ENCODE measurements around the gene UCP3.

Gene UCP3

DNA sequence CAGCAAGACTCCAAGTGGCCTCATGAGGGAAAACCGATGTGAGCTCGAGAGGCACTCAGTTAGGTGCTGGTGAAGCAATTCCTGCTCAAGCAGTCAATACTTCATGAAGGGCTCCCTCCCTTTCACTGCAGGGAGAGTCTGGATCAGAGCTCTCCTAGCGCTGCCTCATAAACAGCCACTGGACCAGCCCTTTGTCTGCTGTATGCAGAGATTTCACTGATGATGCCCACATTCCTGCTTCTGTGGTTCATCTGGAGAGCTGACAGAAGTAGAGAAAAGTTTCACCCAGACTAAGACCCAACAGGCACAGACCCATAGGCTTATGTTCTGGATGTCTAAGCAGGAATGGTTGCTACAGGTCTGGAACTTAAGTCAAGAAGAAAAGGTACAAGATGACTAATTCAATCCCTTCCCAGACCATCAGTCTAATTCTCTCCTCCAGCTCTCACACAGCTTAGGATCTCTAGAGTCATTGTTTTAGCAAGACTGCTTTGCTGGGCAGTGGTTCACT lies 30.3 kb downstream of the UCP3 start:
- DNase-seq: no peak

DNA sequence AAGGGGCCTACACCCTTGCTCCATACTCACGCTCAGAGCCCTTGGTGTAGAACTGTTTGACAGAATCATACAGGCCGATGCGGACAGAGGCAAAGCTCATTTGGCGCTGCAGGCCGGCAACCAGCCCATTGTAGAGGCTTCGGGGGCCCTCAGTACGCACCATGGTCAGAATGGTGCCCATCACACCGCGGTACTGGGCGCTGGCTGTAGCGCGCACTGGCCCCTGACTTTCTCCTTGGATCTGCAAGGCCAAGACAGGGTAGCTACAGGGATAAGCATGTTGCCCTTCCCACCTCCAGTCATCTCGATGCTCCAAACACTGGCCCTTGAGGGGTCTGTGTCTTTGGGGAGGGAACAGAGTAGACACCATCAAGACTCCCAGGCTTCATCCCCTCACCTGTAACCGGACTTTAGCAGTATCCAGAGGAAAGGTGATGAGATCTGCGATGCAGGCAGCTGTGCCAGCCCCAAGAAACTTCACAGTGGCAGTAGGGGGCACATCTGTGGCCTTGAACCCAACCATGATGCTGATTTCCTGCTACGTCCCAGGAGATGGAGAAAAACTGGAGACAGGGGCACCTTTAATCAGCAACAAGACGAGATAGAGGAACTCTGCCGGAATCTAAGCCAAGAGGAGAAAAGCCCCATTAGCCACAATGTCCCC lies 30.9 kb downstream of the UCP3 start:
- DNase-seq: no peak

DNA sequence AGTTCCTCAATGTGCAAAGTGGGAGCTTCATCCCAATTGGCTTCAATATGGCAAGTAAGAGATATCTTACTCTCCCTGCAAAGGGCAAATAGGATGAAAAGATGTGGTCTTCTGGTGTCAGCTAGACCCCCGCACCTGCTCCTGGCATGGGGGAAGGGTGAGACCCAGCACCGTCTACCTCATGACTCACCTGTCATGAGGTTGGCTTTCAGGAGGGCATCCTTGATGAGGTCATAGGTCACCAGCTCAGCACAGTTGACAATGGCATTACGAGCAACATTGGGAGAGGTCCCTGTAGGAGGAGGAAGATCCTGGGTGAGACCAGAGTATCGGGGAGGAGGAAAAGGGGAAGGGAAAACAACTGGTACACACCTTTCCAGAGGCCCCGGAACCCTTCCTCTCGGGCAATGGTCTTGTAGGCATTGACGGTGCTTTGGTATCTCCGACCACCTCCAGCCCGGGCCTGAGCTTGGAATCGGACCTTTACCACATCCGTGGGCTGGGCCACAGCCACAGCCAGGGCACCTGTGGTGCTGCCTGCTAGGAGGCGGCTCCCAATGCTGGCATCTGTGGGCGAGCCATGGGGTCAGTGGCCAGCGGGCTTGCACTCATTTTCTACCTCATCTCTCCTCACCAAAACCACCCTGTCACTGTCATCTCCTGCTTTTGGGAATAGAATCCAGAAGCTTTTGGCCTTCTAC lies 32.3 kb downstream of the UCP3 start:
- DNase-seq: no peak

DNA sequence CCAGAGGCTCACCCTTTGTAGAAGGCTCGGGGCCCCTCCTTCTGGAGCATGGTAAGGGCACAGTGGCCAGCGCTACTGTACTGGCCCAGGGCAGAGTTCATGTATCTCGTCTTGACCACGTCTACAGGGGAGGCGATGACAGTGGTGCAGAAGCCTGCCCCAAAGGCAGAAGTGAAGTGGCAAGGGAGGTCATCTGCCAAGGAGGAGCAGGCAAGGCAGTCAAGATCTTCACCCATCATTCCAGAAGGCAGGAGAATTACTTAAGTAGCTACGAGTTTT lies 33.5 kb downstream of the UCP3 start:
- DNase-seq: no peak

DNA sequence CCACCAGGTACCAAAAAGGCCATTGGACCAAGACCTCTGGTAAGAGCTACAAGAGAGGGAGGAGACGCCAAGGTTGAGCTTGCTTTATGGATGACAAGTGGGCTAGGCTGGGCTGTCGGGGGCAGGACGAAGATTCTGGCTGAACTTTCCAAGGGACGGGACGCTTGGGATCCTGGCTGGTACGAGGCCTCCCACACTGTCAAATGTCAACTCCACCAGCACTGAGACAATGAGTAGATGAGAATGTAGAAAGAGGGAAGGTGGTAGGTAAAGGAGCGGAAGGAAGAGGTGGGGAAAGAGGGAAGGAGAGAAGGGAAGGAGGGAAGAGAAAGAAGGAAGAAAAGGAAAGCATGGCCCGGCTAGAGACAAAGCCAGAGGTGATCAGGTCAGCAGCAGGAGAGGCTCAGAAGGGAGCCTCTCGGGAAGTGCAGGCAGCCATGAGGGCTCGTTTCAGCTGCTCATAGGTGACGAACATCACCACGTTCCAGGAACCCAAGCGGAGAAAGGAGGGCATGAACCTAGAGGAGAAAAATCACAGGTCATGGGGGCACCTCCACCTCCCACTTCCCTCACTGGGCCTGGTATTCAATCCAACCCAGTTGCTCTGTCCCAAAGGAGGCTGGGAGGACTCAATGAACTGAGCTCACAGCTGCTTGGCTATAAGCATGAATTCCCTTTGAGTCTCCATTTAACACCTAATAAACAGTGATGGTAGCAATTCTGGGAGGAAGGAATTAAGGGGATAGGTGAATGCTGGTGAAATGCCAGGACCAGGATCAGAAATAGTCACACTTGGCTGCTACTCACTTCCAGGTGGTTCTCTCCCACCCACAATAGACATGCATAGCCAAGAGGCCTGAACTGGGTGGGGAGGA lies 34.0 kb downstream of the UCP3 start:
- no peak for DNase-seq

DNA sequence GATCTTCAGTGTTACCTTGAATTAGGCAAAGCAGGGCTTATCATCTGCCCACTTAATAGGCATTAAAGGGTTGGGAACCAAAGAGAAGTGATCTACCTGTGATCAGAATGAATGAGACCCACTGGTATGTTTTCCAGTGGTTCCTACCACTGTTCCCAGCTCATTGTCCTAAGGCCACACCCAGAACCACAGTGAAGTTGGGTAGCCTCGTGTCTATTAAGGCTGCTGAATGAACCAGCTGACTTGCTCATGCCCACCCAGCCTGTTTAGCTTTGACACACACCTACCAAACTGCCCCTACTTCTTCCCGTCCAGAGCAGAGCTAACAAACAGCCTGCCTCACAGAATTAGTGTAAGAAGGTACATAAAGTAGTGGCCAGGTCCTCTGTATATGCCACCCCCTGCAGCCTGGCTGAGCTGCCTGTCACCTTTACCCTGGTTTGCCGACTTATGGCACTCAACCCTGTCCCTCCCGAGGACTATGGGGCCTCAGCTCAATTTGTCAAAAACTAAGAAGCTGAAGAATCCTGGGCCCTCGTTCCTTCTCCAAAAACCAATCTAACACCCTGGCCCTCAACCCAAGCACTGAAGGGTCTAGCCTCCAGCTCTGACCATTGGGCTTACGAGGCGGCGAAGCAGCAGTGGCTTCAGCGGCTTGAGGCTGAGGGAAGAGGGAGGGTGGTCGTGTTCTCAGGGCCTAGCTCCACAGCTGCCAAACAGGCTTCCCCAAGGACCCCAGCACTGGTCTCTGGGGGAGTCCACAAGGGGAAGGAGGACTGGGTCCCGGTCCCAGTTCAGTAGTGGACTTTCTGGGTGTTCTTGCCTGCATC lies 36.0 kb downstream of the UCP3 start:
- no peak for DNase-seq

DNA sequence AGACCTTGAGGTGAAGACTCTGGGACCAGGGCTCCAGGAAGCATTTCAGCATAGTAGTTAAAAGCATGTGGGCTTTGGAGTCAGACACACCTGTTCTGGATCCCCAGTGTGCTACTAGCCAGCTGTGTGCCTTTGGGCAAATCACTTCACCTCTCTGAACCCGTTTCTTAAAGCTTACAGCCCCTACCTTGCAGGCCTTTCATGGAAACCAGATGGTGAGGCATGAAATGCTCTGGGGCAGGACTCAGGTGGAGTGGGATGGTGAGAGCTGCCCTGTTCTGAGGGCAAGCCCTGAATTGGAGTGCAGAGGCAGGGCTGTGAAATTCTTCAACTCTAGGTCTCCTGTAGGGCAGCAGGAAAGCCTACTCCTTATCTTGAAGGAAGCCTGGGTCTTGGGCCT lies 36.7 kb downstream of the UCP3 start:
- no peak for DNase-seq

DNA sequence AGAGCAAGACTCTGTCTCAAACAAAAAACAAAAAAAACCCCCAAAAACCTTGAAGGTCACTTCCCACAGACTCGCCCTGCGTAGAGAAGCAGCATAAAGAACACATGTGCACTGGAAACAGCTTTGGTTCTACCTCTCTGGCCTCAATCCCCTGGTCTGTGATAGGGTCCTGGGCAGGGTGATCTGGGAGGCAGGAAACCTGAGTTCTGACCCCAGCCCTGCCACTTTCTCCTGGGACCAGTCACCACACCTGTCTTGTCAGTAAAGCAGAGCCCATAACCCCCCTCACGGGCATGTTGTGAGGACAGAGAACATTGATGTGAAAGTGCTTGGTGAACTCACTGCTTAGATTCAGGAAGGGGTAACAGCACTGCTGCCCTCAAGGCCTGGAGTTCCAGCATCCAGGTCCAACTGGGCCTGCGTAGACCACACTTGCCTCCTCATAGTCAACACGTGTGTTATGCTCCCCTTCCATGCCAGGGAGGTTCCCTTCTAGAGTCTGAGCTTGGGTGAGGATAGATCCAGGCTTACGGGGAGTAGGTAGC lies 37.6 kb downstream of the UCP3 start:
- DNase-seq: no peak

DNA sequence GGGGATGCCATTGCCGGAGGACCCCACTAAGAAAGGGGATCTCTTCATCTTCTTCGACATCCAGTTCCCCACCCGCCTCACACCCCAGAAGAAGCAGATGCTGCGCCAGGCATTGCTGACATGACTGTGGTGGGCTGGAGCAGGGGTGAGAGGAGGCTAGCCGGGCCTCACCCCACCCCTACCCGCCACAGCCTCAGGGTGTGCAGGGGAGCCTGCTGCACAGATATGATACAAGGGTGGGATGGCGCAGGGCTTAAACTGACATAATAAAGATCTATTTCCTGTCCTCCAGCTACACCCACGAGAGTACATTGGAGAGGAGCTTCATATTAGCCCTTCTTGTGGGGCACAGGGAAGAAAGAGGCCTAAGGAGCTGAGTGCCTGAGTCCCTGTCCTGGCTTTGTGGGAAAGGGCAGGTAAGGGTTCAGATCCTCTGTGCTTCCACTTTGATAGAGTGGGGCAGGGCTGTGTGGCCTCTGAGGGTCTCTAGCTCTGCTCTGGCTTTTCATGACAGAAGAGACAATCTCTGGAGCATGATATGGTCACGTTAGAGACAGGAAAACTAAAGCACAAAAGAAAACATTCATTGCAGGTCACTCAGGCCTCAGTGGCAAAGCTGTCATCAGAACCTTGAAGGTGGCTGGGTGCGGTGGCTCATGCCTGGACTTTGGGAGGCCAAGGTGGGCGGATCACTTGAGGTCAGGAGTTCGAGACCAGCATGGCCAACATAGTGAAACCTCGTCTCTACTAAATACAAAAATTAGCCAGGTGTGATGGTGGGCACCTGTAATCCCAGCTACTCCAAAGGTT lies 38.7 kb downstream of the UCP3 start:
- no peak for DNase-seq

DNA sequence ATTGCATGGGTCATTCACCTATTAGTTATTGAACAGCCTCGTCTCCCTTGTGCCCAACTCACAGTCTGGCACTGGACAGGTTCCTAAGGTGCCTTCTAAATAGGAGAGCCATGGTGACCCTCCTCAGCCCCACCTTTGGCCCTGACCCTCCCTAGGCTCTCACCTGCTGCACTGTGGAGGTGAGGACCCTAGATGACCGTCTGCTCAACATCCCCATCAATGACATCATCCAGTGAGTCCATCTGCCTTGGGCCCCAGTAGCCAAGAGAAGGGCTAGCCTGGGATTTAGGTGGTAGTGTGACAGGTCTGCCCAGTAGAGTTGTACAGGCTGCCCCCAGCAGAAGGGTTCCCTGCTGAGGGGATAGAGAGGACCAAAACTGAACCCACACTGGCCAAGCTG lies 39.8 kb downstream of the UCP3 start:
- DNase-seq: no peak

DNA sequence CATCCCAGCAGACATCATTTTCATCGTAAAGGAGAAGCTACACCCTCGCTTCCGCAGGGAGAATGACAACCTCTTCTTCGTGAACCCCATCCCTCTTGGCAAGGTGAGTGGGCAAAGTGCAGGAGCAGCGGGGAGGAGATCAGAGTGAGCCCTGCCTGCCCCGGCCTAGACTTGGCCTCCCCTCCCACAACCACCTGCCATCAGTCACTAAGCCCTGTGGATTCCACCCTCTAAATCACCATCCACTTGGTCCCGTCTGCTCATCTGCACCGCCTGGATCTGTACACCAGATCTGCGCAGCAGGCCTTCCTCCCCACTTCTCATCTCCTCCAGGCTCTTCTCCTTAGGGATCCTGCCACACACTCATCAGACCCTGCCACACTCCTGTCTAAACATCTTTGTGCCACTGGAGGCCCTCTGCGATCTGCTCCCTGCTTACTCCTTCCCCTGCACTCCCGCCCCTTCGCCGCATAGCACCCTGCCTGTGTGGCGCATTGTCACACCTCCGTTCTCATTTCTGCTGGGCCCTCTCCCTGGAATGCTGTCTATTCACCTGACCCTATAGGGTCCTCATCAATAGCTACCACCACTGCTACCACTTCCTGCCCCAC lies 40.4 kb downstream of the UCP3 start:
- no peak for DNase-seq

DNA sequence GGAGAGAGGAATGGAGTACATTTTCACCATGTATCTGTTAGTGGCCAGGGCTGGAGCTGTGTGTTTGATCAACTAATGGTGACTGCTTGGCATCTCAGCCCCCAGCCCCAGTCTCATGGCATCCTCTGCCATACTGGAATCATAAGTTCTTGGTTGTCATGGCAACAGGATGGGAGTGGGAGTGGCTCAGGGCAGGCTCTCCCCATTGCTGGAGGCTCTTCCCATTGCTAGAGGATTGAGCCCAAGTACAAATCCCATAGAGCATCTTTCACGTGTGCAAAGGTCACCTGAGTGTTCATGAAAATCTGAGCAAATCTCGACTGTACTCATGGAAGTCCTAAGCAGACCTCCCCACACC lies 43.1 kb downstream of the UCP3 start:
- DNase-seq: no peak

DNA sequence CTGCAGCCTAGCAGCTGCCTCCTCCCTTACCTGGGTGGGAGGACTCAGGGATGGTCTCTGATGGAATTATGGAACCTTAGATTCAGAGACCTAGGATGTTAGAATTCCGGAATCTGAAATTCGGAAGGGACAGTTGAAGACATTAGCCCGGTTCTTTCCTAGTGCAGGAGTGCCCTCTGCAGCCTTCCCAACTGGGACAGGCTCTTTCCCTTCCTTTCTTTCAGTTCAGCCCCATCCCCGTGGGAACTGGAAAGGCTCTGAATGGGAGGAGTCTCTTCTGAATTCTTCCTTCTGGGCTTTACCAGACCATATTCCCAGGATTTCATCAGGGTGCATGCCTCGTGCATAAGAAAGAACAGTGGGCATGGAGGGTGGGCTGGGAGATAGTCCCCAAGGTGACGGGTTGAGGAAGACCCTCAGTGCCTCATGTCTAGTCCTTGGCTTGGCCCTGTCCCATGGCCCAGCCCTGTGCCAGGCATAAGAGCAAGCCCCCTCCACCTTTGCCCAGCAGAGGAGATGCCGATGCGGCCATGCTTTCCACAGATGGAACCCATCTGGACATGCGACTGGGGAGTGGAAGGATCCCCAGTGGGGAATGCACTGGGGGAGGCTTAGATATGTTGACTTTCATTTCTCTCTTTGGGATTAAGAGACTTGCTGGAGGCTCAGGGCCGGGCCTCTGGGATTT lies 43.7 kb downstream of the UCP3 start:
- DNase-seq: no peak

DNA sequence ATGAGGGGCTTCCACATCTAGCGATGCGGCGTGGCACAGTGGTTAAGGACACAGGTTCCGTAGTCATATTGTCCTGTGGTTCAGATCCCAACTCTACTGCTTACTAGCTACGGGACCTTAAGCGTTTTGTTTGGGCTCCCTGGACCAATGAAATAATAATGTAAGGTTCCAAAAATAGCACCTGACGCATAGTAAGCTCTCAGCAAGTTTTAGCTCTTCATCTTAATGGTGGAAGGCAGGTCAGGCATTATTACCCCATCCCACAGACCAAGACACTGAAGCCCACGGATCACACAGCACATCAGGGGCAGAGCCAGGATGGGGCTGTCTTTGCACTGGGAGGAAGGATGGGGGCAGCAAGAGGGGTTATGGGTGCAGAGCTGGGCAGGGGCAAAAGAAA lies 45.0 kb downstream of the UCP3 start:
- no peak for DNase-seq

DNA sequence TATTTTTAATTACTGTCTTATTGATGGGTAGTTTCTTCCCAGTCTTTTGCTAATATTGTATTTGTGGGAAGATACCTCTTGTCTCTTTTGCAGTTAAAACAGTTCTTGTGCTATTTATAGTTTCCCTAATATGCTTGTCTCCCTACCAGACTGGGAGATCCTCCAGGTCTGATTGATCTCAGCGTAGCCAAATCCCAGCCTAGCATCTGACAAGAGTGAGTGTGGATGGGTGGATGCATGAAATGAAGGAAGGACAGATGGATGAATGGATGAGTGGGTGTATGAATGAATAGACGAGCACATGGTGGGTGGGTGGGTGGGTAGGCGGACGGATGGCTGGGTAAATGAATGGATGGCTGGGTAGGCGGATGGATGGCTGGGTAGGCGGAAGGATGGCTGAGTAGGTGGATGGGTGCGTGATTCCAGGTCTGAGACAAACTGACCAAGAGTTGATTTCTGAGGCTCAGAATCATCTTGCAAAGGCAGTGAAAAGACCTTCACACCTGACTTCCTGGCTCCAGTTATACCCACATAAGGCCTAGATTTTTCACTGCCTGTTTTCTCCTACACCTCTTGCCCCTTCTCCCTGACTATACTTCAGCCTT lies 46.7 kb downstream of the UCP3 start:
- peak in 6 of 56 donors; percentile 5 to 28 (median 24) for DNase-seq

DNA sequence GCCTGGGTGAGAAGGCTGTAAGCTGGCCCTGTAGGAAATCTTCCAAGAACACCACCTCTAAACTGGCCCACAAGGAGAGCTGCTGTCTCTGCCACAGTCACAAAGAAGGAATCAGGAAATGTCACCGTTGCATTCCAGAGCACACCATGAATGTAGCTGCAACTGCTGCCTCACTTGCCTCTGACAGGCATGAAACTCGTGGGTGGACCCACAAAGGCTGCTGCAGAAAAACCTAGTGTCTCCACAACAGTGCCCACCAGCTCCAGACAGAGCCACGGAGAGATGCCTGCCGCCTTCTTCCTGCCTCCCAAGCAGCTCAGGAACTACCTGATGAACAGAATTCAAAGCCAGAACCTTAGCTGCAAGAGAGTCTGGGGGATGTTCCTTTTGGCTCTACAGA lies 47.6 kb downstream of the UCP3 start:
- peak in 7 of 56 donors; percentile 6 to 38 (median 16) for DNase-seq

DNA sequence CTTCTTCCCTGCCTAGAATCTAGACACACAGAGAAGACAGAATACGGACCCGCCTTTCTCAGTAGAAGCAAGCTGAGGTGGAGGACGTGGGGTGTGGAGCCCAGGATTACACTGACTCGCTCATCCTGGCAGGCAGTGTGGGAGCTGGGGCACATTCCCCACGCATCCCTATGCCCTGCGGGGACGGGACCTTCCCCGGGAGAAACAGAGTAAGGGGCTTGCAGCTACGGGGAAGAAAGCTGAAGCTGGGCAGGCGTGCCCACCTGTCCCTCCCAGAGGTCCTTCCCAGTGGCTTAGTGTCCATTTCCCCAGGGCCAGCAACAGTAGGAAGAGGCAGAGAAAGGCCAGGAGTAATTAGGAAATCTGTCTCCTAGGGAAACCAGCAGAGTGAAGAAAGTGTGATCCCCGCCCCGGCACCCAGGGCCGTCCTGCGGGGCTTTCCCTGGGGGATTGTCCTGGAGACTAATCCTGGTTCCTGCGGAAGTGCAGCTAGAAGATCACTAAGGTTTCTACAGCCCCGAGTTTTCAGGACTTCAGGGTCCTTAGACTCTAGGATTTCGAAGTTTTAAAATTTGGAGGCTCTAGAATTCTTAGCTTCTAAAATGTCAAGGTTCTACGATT lies 50.3 kb downstream of the UCP3 start:
- no peak for DNase-seq

DNA sequence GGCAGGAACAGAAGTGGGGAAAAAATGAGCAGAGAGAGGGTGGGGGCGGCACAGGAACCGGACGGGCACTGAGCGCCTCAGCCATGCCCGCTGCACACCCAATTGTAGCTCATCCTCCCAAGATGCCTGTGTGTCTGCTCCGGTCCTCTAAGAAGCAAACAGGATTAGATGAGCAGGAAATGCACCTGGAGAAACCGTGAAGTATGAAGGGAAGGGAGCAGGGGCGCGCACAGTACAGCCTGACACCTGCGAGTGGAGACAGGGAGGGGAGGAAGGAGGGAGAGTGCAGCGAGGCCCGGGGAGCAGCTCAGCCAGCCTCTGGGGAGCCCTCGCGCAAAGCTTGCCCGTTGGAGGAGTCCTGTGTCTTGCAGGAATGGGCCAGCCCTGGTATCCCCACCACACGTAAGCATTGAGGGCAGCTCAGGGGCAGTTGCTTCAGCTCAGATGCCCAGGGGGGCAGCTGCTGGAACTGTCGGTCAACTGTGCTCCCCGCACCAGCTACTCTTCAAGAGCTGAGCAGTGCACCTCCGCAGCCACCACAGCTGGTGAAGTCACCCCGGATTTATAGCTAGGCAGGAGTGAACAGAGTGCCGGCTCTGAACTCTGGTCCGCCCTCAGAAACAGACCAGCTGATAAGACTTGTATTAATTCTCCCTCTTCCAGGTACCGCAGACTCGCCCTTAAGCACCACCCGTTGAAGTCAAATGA lies 51.1 kb downstream of the UCP3 start:
- DNase-seq: no peak

Data from amygdala (tissue), 56 donors.